ENCODE measurements around the gene MRPL28. TPM values are rescaled to one million over a fixed set of nuclear protein-coding genes. Genes with fewer than 3 reads are reported as not detected.
"Not testable (repeated sequence)": the region's sequence is repeated elsewhere in the genome, so short reads cannot be mapped to it uniquely, and the experiment has no call there.

Gene MRPL28
- total and polyA plus RNA-seq, 2 donors from 2014 or later = 59.1 to 201 TPM

DNA sequence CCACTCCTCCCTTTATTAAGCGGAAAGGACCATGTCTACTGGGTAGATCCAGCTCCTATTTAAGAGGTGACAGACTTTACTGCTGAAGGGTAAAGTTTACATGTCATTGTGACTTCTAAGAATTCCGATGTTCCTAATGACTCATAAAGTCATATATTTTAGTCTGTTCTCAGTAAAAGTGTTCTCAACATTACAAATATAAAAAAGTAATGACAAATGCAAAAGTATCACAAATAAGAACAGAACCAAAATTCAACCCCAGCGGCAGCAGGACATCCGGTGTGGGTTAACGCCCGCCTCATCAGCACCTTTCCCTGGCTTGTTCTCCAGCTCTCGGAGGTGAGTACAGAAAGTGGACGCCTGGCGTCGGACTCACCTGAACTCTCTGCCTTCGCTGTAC lies 24.6 kb downstream of the MRPL28 start:
- no peak overlapping the region for H3K9ac ChIP-seq (ENCODE audit: low read length in 3 of 3)
- intact Hi-C loops (cut with DNase I) = no loop called here
- DNase-seq (no peak), FAIRE-seq (no peak)
- TF ChIP-seq, protein P1, sequence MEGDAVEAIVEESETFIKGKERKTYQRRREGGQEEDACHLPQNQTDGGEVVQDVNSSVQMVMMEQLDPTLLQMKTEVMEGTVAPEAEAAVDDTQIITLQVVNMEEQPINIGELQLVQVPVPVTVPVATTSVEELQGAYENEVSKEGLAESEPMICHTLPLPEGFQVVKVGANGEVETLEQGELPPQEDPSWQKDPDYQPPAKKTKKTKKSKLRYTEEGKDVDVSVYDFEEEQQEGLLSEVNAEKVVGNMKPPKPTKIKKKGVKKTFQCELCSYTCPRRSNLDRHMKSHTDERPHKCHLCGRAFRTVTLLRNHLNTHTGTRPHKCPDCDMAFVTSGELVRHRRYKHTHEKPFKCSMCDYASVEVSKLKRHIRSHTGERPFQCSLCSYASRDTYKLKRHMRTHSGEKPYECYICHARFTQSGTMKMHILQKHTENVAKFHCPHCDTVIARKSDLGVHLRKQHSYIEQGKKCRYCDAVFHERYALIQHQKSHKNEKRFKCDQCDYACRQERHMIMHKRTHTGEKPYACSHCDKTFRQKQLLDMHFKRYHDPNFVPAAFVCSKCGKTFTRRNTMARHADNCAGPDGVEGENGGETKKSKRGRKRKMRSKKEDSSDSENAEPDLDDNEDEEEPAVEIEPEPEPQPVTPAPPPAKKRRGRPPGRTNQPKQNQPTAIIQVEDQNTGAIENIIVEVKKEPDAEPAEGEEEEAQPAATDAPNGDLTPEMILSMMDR (IDR thresholded peaks at IDR 0.05; ENCODE audit: borderline replicate concordance, extremely low read depth, insufficient read depth) = no peak
- H3K4me1 ChIP-seq (ENCODE audit: control insufficient read depth in 2 of 3, insufficient read depth in 2 of 3, low read depth in 1 of 3, low read length in 3 of 3) = peaks cover 0 to 4% (median 0%) of the 10 kb centered on the region in 3 donors
- H3K27ac ChIP-seq (ENCODE audit: low read depth in 2 of 2, low read length in 2 of 2) = no peak overlapping the region
- H3K4me3 ChIP-seq (ENCODE audit: low read length in 3 of 3) = no peak overlapping the region
- no peaks in the 10 kb centered on the region for H3K27me3 ChIP-seq (ENCODE audit: control insufficient read depth, insufficient read depth, low read length)
- peaks cover 0 to 9% (median 6%) of the 10 kb centered on the region in 3 donors for H3K36me3 ChIP-seq (ENCODE audit: control insufficient read depth in 2 of 3, insufficient read depth in 3 of 3, low read length in 3 of 3)
- no peaks in the 10 kb centered on the region for H3K9me3 ChIP-seq (ENCODE audit: control insufficient read depth in 2 of 3, insufficient read depth in 1 of 3, low read length in 3 of 3)

DNA sequence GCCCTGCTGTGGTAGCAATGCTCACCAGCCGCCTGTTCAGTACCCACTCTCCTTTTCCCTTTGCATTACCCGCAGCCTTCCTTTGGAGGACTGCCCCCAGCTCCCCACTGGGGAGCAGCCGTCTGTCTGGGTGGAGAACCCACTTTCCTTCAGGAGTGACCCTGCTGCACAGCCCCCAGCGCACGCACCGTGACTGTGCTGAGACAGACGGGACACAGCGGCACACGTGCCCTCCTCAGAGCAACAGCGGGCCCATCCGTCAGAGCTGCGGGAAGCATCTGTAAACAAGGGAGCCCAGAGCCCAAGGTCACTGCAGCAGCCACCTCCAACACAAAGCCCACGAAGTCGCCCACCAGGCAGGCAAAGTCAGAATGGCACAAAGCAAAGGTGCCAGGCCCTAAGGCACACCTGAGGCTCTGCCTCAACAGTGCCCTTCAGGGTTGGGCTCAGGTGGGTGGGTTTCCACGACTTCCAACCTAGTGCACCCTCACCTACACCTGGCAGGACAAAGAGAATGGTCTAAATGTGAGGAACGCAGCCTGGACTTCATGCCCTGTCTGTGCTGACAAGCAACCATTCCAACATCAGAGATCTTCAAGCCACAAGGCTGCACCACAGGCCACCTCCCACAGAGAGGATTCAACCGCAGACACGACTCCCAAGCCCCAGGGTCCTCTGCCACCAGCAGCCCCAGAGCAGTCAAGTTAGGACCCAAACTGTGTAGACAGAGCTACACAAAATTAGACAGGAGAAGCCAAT lies 27.7 kb downstream of the MRPL28 start:
- FAIRE-seq (no peak), DNase-seq (no peak)
- peaks cover 0 to 2% (median 0%) of the 10 kb centered on the region in 3 donors for H3K4me1 ChIP-seq (ENCODE audit: control insufficient read depth in 2 of 3, insufficient read depth in 2 of 3, low read depth in 1 of 3, low read length in 3 of 3)
- no peaks in the 10 kb centered on the region for H3K27me3 ChIP-seq (ENCODE audit: control insufficient read depth, insufficient read depth, low read length)
- H3K9ac ChIP-seq (ENCODE audit: low read length in 3 of 3) = no peak overlapping the region
- TF ChIP-seq, protein P1 (IDR thresholded peaks at IDR 0.05; ENCODE audit: borderline replicate concordance, extremely low read depth, insufficient read depth) = no peak
- H3K36me3 ChIP-seq (ENCODE audit: control insufficient read depth in 2 of 3, insufficient read depth in 3 of 3, low read length in 3 of 3) = peaks cover 0 to 9% (median 0%) of the 10 kb centered on the region in 3 donors
- no peaks in the 10 kb centered on the region for H3K9me3 ChIP-seq (ENCODE audit: control insufficient read depth in 2 of 3, insufficient read depth in 1 of 3, low read length in 3 of 3)
- H3K27ac ChIP-seq (ENCODE audit: low read depth in 2 of 2, low read length in 2 of 2) = no peak overlapping the region
- intact Hi-C loops (cut with DNase I) = no loop called here
- no peak overlapping the region for H3K4me3 ChIP-seq (ENCODE audit: low read length in 3 of 3)

DNA sequence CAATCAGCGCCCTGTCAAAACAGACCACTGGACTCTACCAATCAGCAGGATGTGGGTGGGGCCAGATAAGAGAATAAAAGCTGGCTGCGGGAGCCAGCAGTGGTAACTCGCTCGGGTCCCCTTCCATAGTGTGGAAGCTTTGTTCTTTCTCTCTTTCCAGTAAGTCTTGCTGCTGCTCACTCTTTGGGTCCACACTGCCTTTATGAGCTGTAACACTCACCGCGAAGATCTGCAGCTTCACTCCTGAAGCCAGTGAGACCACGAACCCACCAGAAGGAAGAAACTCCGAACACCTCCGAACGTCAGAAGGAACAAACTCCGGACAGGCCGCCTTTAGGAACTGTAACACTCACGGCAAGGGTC lies 28.4 kb downstream of the MRPL28 start:
- H3K4me3 ChIP-seq (ENCODE audit: low read length in 3 of 3); H3K4me1 ChIP-seq (ENCODE audit: control insufficient read depth in 2 of 3, insufficient read depth in 2 of 3, low read depth in 1 of 3, low read length in 3 of 3); H3K27ac ChIP-seq (ENCODE audit: low read depth in 2 of 2, low read length in 2 of 2); H3K27me3 ChIP-seq (ENCODE audit: control insufficient read depth, insufficient read depth, low read length); H3K9ac ChIP-seq (ENCODE audit: low read length in 3 of 3); intact Hi-C loops (cut with DNase I); FAIRE-seq; H3K9me3 ChIP-seq (ENCODE audit: control insufficient read depth in 2 of 3, insufficient read depth in 1 of 3, low read length in 3 of 3); H3K36me3 ChIP-seq (ENCODE audit: control insufficient read depth in 2 of 3, insufficient read depth in 3 of 3, low read length in 3 of 3); DNase-seq: not testable (repeated sequence)

DNA sequence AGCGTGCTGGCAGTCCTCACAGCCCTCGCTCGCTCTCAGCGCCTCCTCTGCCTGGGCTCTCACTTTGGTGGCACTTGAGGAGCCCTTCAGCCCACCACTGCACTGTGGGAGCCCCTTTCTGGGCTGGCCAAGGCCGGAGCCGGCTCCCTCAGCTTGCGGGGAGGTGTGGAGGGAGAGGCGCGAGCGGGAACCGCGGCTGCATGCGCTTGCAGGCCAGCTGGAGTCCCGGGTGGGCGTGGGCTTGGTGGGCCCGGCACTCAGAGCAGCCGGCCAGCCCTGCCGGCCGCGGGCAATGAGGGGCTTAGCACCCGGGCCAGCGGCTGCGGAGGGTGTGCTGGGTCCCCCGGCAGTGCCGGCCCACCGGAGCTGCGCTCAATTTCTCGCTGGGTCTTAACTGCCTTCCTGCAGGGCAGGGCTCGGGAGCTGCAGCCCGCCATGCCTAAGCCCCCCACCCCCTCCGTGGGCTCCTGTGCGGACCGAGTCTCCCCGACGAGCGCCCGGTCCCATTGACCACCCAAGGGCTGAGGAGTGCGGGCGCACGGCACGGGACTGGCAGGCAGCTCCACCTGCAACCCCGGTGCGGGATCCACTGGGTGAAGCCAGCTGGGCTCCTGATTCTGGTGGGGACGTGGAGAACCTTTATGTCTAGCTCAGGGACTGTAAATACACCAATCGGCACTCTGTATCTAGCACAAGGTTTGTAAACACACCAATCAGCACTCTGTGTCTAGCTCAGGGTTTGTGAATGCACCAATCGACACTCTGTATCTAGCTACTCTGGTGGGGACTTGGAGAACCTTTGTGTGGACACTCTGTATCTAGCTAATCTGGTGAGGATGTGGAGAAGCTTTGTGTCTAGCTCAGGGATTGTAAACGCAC lies 29.0 kb downstream of the MRPL28 start:
- H3K27me3 ChIP-seq (ENCODE audit: control insufficient read depth, insufficient read depth, low read length); H3K9ac ChIP-seq (ENCODE audit: low read length in 3 of 3); H3K27ac ChIP-seq (ENCODE audit: low read depth in 2 of 2, low read length in 2 of 2); DNase-seq; FAIRE-seq; intact Hi-C loops (cut with DNase I); H3K9me3 ChIP-seq (ENCODE audit: control insufficient read depth in 2 of 3, insufficient read depth in 1 of 3, low read length in 3 of 3); H3K4me1 ChIP-seq (ENCODE audit: control insufficient read depth in 2 of 3, insufficient read depth in 2 of 3, low read depth in 1 of 3, low read length in 3 of 3); H3K4me3 ChIP-seq (ENCODE audit: low read length in 3 of 3); H3K36me3 ChIP-seq (ENCODE audit: control insufficient read depth in 2 of 3, insufficient read depth in 3 of 3, low read length in 3 of 3): not testable (repeated sequence)
